Measurements from ENCODE around the gene CD96. TPM values are rescaled to one million over a fixed set of nuclear protein-coding genes. Genes with fewer than 3 reads are reported as not detected.

CD96 gene
- total RNA-seq, 2 donors from 2014 or later, result 5.1 to 13.7 TPM

DNA sequence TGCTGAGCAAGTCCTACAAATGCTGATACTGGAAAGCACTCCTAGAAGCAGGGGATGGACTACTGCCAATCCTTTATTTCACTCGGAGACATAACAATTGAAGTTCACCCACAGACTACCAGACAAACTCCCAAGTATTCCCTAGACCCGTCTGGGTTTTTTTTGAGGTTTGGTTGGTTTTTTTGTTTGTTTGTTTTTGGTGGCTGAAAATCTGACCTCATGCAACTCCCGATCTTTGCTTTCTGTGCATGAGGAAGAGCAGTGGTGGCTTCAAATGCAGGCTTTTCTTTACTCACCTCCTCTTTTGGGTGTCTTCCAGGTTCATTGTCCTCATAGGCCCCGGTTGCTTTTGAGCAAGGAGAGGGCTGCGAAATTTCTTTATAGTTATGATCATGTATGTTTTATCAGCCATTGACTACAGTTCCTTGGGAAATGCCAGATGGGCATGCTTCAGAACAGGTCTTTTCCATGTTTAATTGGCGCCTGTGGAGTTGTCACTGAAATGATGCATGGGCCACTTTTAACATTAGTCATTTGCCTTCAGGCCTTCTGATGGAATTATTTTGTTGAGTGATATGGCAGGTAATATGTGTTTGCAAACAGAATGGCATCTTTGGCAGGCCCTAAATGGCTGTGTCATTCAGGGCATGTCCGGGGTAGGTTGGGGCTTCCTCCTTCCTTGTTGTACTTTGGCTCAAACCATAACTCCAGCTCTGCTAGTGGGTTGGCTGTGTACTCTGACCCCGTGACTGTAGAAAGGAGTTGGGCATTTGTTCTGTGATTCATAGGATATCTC, 134.4 kb downstream of the CD96 start:
- Histone ChIP-seq H3K4me1 (ENCODE audit: control insufficient read depth in 1 of 2, low read depth in 2 of 2) (peaks cover 3 to 16% of the 10 kb centered on the region in 2 donors), H3K36me3 (no peaks in the 10 kb centered on the region), H3K4me3 (no peak overlapping the region), H3K27me3 (replicated peaks; ENCODE audit: insufficient read depth) (no peaks in the 10 kb centered on the region), H3K27ac (no peak overlapping the region), H3K9me3 (no peaks in the 10 kb centered on the region)
- no peak for DNase-seq (ENCODE audit: low spot score)
- ATAC-seq (ENCODE audit: insufficient number of reproducible peaks, low FRiP score, low read depth), result no peak
- TF ChIP-seq, protein P1, sequence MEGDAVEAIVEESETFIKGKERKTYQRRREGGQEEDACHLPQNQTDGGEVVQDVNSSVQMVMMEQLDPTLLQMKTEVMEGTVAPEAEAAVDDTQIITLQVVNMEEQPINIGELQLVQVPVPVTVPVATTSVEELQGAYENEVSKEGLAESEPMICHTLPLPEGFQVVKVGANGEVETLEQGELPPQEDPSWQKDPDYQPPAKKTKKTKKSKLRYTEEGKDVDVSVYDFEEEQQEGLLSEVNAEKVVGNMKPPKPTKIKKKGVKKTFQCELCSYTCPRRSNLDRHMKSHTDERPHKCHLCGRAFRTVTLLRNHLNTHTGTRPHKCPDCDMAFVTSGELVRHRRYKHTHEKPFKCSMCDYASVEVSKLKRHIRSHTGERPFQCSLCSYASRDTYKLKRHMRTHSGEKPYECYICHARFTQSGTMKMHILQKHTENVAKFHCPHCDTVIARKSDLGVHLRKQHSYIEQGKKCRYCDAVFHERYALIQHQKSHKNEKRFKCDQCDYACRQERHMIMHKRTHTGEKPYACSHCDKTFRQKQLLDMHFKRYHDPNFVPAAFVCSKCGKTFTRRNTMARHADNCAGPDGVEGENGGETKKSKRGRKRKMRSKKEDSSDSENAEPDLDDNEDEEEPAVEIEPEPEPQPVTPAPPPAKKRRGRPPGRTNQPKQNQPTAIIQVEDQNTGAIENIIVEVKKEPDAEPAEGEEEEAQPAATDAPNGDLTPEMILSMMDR (IDR thresholded peaks at IDR 0.05), result no peak

- no peak overlapping the region for H3K4me3 ChIP-seq
- no peaks in the 10 kb centered on the region for H3K9me3 ChIP-seq
- H3K36me3 ChIP-seq, result no peaks in the 10 kb centered on the region
- TF ChIP-seq, protein P1 (IDR thresholded peaks at IDR 0.05), result no peak
- peaks cover 3 to 16% of the 10 kb centered on the region in 2 donors for H3K4me1 ChIP-seq (ENCODE audit: control insufficient read depth in 1 of 2, low read depth in 2 of 2)
- no peaks in the 10 kb centered on the region for H3K27me3 ChIP-seq (replicated peaks; ENCODE audit: insufficient read depth)
- H3K27ac ChIP-seq, result no peak overlapping the region
- DNase-seq (ENCODE audit: low spot score), result no peak
- ATAC-seq (ENCODE audit: insufficient number of reproducible peaks, low FRiP score, low read depth), result no peak
Measured at GRCh38 chr3:111677007-111677392, 135.0 kb downstream of the CD96 start.

DNA sequence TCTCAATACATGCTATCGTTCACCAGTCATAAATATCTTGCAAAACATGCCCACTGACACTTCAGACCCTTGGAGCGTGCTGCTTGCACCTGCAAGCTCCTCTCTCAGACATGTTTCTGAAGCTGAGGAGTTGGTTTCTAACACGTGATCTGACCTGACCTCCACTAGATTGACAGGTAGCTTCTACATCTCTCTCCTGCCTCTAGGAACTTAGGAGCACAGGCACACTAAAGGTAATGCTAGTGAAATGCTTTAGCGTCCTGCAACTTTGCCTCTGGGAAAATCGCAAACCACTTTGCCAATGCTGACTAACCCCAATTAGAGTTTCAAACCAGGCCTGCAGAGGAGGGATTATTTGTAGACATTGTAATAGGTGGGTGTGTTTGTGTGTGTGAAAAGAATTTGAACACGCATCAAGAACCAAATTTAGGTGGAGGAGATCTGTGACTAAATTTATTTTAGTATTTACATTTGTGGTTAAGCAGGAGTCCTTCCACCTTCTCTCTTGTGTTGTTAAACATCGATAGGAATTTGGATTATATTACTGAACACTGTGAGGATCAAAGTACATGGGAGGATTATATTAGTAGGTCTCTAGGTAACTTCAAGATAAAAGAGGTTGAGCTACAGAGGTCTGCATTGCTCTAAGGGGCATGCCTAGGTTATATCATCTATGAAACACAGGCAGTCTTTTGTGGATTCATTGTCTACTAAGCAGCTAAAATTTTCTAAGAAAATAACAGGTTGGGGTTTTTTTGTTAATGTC, 139.8 kb downstream of the CD96 start:
- Histone ChIP-seq H3K4me1 (ENCODE audit: control insufficient read depth in 1 of 2, low read depth in 2 of 2) (no peaks in the 10 kb centered on the region), H3K4me3 (no peak overlapping the region), H3K27me3 (replicated peaks; ENCODE audit: insufficient read depth) (no peaks in the 10 kb centered on the region), H3K27ac (no peak overlapping the region), H3K36me3 (no peaks in the 10 kb centered on the region), H3K9me3 (no peaks in the 10 kb centered on the region)
- DNase-seq (ENCODE audit: low spot score) (no peak), ATAC-seq (ENCODE audit: insufficient number of reproducible peaks, low FRiP score, low read depth) (no peak)
- TF ChIP-seq, protein P1 (IDR thresholded peaks at IDR 0.05), result no peak

DNA sequence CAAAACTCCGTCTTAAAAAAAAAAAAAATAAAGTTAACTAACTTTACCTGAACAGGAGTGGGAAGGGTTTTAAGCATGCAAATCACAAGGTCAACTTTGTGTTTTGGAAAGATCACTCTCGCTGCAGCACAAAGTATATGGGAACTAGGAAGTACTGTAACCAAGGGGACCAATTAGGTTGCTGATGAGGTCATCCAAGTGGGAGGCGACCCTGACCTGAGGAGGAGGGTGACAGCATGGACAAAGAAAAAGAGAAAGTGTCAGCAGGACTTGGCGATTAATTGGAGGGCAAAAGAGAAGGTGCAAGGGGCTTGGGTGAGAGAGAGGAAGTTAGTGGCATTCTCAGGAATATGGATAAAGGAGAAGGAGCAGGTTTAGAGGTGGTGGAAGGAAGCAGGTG, 142.6 kb downstream of the CD96 start:
- H3K4me3 ChIP-seq, result no peak overlapping the region
- DNase-seq (ENCODE audit: low spot score), result no peak

More for the DNA sequence above, 142.6 kb downstream of the CD96 start:
- H3K36me3 ChIP-seq, result no peaks in the 10 kb centered on the region
- no peaks in the 10 kb centered on the region for H3K4me1 ChIP-seq (ENCODE audit: control insufficient read depth in 1 of 2, low read depth in 2 of 2)
- no peaks in the 10 kb centered on the region for H3K9me3 ChIP-seq
- ATAC-seq (ENCODE audit: insufficient number of reproducible peaks, low FRiP score, low read depth), result no peak
- TF ChIP-seq, protein P1 (IDR thresholded peaks at IDR 0.05), result no peak
- no peaks in the 10 kb centered on the region for H3K27me3 ChIP-seq (replicated peaks; ENCODE audit: insufficient read depth)
- no peak overlapping the region for H3K27ac ChIP-seq

Measured in thoracic aorta (tissue), 2 donors.